ENCODE results near the gene RNF224.

RNF224 gene

DNA sequence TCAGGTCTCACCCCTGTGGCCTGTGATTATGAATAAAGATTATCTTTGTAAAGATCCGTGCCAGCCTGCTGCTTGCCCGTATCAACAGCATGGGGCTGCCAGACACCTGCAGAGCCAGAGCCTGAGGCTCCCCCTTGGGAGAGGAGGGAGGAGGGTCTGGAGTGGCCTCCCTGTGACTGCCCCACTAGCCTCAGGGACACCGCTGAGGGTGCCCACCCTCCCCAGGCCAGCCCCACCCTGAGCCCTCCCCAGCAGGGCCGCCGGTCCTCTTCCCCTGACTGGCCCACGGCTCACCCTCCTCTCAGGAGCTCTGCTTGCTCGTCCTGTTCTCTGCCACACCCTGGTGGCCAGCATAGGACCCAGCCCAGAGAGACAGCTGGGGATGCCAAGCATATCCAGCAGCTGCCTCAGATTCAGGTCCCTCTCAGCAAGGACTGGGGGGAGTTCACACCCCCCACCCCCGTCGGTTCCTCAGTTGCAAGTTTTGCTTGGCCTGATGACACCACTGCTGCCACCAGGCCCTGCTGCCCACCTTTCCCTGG, 36.9 kb upstream of the RNF224 start:
- H3K9me3 ChIP-seq: no peaks in the 10 kb centered on the region
- TF ChIP-seq, protein P1, sequence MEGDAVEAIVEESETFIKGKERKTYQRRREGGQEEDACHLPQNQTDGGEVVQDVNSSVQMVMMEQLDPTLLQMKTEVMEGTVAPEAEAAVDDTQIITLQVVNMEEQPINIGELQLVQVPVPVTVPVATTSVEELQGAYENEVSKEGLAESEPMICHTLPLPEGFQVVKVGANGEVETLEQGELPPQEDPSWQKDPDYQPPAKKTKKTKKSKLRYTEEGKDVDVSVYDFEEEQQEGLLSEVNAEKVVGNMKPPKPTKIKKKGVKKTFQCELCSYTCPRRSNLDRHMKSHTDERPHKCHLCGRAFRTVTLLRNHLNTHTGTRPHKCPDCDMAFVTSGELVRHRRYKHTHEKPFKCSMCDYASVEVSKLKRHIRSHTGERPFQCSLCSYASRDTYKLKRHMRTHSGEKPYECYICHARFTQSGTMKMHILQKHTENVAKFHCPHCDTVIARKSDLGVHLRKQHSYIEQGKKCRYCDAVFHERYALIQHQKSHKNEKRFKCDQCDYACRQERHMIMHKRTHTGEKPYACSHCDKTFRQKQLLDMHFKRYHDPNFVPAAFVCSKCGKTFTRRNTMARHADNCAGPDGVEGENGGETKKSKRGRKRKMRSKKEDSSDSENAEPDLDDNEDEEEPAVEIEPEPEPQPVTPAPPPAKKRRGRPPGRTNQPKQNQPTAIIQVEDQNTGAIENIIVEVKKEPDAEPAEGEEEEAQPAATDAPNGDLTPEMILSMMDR (IDR thresholded peaks at IDR 0.05): no peak
- DNase-seq: no peak
- H3K4me1 ChIP-seq: peaks cover 16 to 63% (median 39%) of the 10 kb centered on the region in 4 donors
- H3K27me3 ChIP-seq: no peaks in the 10 kb centered on the region
- H3K36me3 ChIP-seq: peaks cover 12 to 44% (median 32%) of the 10 kb centered on the region in 3 donors
- H3K4me3 ChIP-seq: no peak overlapping the region
- intact Hi-C loops (cut with DNase I; ENCODE audit: low total_unique reads): no loop called here
- peak overlapping the region in 1 of 2 donors; percentile 84 for H3K27ac ChIP-seq

DNA sequence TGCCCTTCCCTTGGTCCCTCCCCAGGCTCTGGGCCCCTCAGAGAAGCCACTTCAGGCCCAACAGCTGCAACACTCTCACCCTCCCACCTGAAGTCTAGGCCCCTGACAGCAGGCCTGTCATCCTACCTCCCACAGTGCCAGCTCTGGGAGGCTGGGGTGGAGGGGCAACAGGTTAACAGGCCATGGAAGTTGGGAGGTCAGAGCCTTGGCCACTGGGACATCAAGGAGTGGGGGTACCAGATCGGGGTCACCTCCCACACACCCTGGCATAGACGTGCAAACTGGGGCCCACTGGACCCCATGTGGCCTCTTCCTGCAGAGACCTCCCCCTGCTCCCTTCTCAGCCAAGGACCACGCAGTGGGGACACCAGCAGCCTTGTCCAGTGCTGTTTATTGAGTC, 36.1 kb upstream of the RNF224 start:
- TF ChIP-seq, protein P1 (IDR thresholded peaks at IDR 0.05): no peak
- Histone ChIP-seq H3K4me3 (no peak overlapping the region), H3K9me3 (no peaks in the 10 kb centered on the region), H3K27ac (no peak overlapping the region), H3K27me3 (no peaks in the 10 kb centered on the region), H3K36me3 (peaks cover 6 to 36% (median 23%) of the 10 kb centered on the region in 3 donors), H3K4me1 (peaks cover 16 to 63% (median 34%) of the 10 kb centered on the region in 4 donors)
- intact Hi-C loops (cut with DNase I; ENCODE audit: low total_unique reads): no loop called here
- DNase-seq: no peak

DNA sequence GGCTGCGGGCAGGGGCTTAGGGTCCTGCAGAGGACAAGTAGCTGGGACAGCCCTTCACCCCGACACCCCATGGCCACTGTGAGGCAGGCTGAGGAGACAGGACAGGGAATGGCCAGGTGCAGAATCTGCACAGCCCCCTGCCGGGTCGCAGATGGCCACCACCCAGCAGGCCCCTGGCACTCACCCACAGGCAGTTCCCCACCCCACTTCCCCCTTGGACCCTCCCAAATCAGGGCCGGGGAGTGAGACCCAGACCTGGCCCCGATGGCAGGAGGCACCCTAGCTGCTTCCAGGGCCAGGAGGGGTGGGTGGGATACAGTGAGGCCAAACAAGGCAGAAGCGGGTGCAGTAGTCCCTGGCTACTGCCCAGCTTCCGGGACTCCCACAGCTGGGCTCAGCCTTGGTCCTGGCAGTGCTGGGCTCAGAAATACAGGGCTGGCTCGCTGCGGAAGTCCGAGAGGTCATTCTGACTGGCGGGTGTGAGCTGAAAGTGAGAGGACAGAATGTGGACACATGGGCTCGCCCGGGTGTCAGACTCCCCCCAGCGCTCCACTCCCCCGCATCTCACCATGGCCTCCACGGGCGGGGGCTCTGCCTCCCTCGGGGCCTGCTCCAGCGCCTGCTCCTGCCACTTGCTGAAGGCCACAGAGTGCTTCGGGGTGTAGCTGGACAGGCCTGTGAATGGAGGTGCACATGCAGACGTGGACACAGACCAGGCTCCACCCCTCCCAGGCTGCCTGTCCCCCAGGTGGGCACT, 35.4 kb upstream of the RNF224 start:
- DNase-seq: no peak
- no peaks in the 10 kb centered on the region for H3K9me3 ChIP-seq
- H3K27ac ChIP-seq: no peak overlapping the region
- H3K4me3 ChIP-seq: no peak overlapping the region
- TF ChIP-seq, protein P1 (IDR thresholded peaks at IDR 0.05): no peak
- intact Hi-C loops (cut with DNase I; ENCODE audit: low total_unique reads): no loop called here
- H3K36me3 ChIP-seq: peaks cover 6 to 29% (median 21%) of the 10 kb centered on the region in 3 donors
- H3K4me1 ChIP-seq: peaks cover 16 to 57% (median 28%) of the 10 kb centered on the region in 4 donors
- no peaks in the 10 kb centered on the region for H3K27me3 ChIP-seq

DNA sequence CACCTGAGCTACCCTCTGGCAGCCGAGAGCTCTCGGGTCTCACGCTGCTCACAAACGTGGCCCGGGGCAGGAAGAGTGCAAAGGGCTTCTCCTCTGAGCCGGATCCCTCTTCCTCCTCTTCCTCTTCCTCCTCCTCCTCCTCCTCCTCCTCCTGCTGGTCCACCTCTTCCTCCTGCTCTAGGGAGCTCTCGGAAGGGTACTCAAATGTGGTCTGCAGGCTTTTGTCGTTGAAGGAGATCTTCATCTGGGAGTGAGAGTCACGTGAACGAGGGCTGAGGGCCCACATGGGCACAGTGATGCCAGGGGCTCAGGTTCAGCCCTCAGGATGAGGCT, 34.9 kb upstream of the RNF224 start:
- H3K27ac ChIP-seq: no peak overlapping the region
- H3K27me3 ChIP-seq: no peaks in the 10 kb centered on the region
- intact Hi-C loops (cut with DNase I; ENCODE audit: low total_unique reads): no loop called here
- H3K4me3 ChIP-seq: no peak overlapping the region
- TF ChIP-seq, protein P1 (IDR thresholded peaks at IDR 0.05): no peak
- no peak for DNase-seq
- H3K9me3 ChIP-seq: no peaks in the 10 kb centered on the region
- peaks cover 12 to 56% (median 24%) of the 10 kb centered on the region in 4 donors for H3K4me1 ChIP-seq
- H3K36me3 ChIP-seq: peaks cover 6 to 29% (median 21%) of the 10 kb centered on the region in 3 donors

DNA sequence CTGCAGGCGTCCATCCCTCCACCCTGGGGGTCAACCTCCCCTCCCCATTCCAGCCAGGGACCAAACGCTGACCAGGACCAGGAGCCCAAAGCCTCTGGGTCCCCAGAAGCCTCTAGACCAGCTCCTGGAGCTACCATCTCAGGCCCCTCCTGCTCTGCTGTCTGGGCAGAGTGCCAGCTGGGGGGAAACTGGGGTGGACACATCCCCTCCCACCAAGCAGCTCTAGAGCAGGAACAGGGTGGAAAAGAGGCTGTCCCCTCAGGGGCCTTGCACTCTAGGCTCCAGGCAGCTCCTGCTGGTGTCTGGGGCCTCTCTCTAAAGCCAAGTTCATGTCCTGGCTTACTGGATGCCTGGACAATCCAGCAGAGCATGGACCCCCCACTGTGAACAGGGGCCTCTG, 34.4 kb upstream of the RNF224 start:
- H3K27ac ChIP-seq: no peak overlapping the region
- H3K4me1 ChIP-seq: peaks cover 8 to 56% (median 22%) of the 10 kb centered on the region in 4 donors
- no peak overlapping the region for H3K4me3 ChIP-seq
- H3K27me3 ChIP-seq: no peaks in the 10 kb centered on the region
- no peak for DNase-seq
- H3K9me3 ChIP-seq: no peaks in the 10 kb centered on the region
- TF ChIP-seq, protein P1 (IDR thresholded peaks at IDR 0.05): no peak
- peaks cover 6 to 29% (median 21%) of the 10 kb centered on the region in 3 donors for H3K36me3 ChIP-seq
- intact Hi-C loops (cut with DNase I; ENCODE audit: low total_unique reads): no loop called here

All from tibial artery (tissue), 4 donors.